ENCODE data around the gene KLF16.

The KLF16 gene

GRCh38 chr19:1868971-1869370 lies 5.6 kb upstream of the KLF16 start:
- TF ChIP-seq, protein P1, sequence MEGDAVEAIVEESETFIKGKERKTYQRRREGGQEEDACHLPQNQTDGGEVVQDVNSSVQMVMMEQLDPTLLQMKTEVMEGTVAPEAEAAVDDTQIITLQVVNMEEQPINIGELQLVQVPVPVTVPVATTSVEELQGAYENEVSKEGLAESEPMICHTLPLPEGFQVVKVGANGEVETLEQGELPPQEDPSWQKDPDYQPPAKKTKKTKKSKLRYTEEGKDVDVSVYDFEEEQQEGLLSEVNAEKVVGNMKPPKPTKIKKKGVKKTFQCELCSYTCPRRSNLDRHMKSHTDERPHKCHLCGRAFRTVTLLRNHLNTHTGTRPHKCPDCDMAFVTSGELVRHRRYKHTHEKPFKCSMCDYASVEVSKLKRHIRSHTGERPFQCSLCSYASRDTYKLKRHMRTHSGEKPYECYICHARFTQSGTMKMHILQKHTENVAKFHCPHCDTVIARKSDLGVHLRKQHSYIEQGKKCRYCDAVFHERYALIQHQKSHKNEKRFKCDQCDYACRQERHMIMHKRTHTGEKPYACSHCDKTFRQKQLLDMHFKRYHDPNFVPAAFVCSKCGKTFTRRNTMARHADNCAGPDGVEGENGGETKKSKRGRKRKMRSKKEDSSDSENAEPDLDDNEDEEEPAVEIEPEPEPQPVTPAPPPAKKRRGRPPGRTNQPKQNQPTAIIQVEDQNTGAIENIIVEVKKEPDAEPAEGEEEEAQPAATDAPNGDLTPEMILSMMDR (IDR thresholded peaks at IDR 0.05; ENCODE audit: extremely low read depth, missing control alignments): no peak

GRCh38 chr19:1867349-1867724 lies 4.0 kb upstream of the KLF16 start:
- TF ChIP-seq, protein P1 (IDR thresholded peaks at IDR 0.05; ENCODE audit: extremely low read depth, missing control alignments): no peak

More at GRCh38 chr19:1868971-1869370, 5.6 kb upstream of the KLF16 start:
- DNase-seq (ENCODE audit: low spot score): no peak

DNA sequence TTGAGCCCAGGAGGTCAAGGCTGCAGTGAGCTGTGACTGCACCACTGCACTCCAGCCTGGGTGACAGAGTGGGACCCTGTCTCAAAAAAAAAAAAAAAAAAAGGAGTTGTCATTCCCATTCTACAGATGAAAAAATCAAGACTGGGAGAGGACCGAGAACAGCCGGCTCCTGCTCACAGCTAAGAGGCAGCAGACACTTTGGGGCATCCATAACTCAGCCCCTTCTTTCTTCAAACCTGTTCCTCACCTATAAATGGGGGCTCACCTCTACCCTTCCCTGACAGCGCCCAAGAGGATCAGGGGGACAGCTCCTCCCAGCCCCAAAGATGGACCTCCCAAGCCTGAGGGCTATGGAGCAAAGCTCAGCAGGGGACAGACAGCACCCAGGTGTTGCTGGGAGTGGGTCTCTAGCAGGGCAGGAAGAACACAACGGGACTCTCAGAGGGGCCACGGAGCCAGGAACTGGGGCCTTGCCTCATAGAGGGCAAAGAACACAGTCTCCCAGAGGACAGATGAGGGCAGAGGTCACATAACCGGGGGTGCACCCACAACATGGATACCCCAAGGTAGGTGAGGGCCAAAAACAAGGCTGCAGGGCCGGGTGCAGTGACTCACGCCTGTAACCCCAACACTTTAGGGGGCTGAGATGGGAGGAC lies 3.4 kb upstream of the KLF16 start:
- no peak for DNase-seq (ENCODE audit: low spot score)
- TF ChIP-seq, protein P1 (IDR thresholded peaks at IDR 0.05; ENCODE audit: extremely low read depth, missing control alignments): no peak

More at GRCh38 chr19:1867349-1867724, 4.0 kb upstream of the KLF16 start:
- no peak for DNase-seq (ENCODE audit: low spot score)

- TF ChIP-seq, protein P1 (IDR thresholded peaks at IDR 0.05; ENCODE audit: extremely low read depth, missing control alignments): no peak
- DNase-seq (ENCODE audit: low spot score): no peak
Measured at GRCh38 chr19:1865172-1866010, 2.0 kb upstream of the KLF16 start.

DNA sequence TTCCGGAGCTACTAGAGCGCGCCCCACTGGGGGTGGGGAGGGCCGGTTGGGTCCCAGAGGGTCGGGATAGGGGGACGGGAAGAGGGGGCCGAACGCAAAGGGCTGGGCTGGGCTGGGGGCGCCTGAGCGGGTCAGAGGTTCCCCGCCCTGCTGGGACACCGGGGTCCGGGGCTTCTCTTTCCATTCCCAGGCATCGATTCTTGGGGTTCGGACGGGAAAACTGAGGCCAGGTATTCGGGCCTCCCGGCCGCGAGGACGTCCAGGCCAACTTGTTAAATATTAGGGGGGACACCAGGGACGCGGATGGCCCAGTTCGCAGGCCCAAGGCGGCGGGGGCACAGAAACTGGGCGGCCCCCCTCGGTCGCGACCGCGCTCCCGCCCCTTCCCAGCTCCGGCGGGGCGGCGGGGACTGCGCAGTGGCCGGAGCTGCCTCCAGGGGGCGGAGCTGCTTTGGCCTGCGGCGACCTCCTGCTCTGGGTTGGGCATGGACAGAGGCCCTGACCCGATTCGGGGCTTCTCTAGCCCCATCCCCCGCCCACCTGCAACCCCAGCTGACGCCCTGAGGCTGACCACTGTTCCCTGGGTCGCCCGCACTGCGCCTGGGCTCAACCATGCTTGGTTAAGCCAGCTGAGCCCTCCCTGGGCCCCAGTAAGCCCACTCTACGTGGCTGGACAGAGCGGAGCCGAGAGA lies 1.2 kb upstream of the KLF16 start:
- peak; percentile 90 for DNase-seq (ENCODE audit: low spot score)
- TF ChIP-seq, protein P1 (IDR thresholded peaks at IDR 0.05; ENCODE audit: extremely low read depth, missing control alignments): peak; percentile 85

GRCh38 chr19:1863638-1864479 lies 480 bp upstream of the KLF16 start:
- TF ChIP-seq, protein P1 (IDR thresholded peaks at IDR 0.05; ENCODE audit: extremely low read depth, missing control alignments): no peak
- DNase-seq (ENCODE audit: low spot score): peak; percentile 99
